HCT116 (cell line): ENCODE data around the gene DYNC1LI1. TPM values are rescaled to one million over a fixed set of nuclear protein-coding genes. Genes with fewer than 3 reads are reported as not detected.

Source experiments
- ATAC-seq: fragments of 200-7000 bp; cut with Tn5 transposase; 2 replicates; pipeline ENCODE4 v1.9.1; 2020; ENCODE audit warnings: mild to moderate bottlenecking, moderate library complexity
- BruUV-seq: library from RNA; stranded (reverse); fragments of 400-500 nt; replicated peaks from 2 replicates; lab custom pipeline; 2021; lab: Mats Ljungman, UMichigan
- CTCF ChIA-PET: fragments of 300-600 bp; sonication (Branson Sonifier 250); formaldehyde crosslinking; loops from one replicate; lab custom pipeline; 2021; ENCODE audit warnings: antibody characterized with exemption; lab: Charles Lee
- POLR2A ChIA-PET: fragments of 300-600, 350-600 bp; sonication (Branson Sonifier 250); formaldehyde crosslinking; loops from one replicate; lab custom pipeline; 2021; ENCODE audit warnings: antibody characterized with exemption; lab: Charles Lee
- RAD21 ChIA-PET, 2 experiments: fragments of 300-600 bp; sonication (Branson Sonifier 250); formaldehyde crosslinking; loops; one replicate each; lab custom pipeline; 2023; ENCODE audit warnings: low total read pairs in 2 of 2; ENCODE audit not compliant: uncharacterized antibody in 2 of 2, unreplicated experiment in 2 of 2, low non-redundant PET in 1 of 2; lab: Charles Lee
- DNase-seq: peaks from one replicate; pipeline ENCODE4 v3.0.0-alpha.2; 2010; ENCODE audit warnings: low read depth, low spot score
- H2AFZ ChIP-seq: fragments of 200-600 bp; shearing (Covaris generic), sonication (generic); 2 replicates; pipeline ENCODE4 v1.6.1; 2017; ENCODE audit warnings: low read depth, mixed run types, mixed read lengths, antibody characterized with exemption, low read length; ENCODE audit not compliant: poor library complexity, severe bottlenecking
- H3K27ac ChIP-seq: 2 replicates; pipeline ENCODE4 v1.5.1; 2012; ENCODE audit warnings: low read depth, low read length
- H3K27me3 ChIP-seq: fragments of 200-600 bp; sonication (generic); 2 replicates; pipeline ENCODE4 v1.6.1; 2016; ENCODE audit warnings: mixed run types, low read length, mixed read lengths; ENCODE audit not compliant: insufficient read depth
- H3K36me3 ChIP-seq, 2 experiments: fragments of 200-500 bp in 1 of 2; fragments of 200-600 bp in 1 of 2; sonication (Bioruptor generic) in 1 of 2; sonication (generic) in 1 of 2; 2 replicates each; pipeline versions ENCODE4 v1.5.1 to v1.6.1; 2014 to 2016; ENCODE audit warnings: low read length in 2 of 2, inconsistent platforms in 1 of 2, mixed read lengths in 1 of 2, mixed run types in 1 of 2; ENCODE audit not compliant: insufficient read depth in 2 of 2, control insufficient read depth in 1 of 2
- H3K4me1 ChIP-seq, 2 experiments: fragments of 200-600 bp in 1 of 2; sonication (generic) in 1 of 2; 2 replicates each; pipeline versions ENCODE4 v1.5.1 to v1.6.1; 2012 to 2017; ENCODE audit warnings: low read length in 2 of 2, inconsistent platforms in 1 of 2, mild to moderate bottlenecking in 1 of 2, mixed read lengths in 1 of 2, mixed run types in 1 of 2, moderate library complexity in 1 of 2; ENCODE audit not compliant: insufficient read depth in 2 of 2, control insufficient read depth in 1 of 2
- H3K4me2 ChIP-seq: fragments of 200-600 bp; sonication (generic); 2 replicates; pipeline ENCODE4 v1.6.1; 2017; ENCODE audit warnings: mixed run types, low read length, mixed read lengths
- H3K4me3 ChIP-seq, 2 experiments: fragments of 200-600 bp in 1 of 2; sonication (generic) in 1 of 2; replicated peaks in 1 of 2; 2 replicates each; pipeline ENCODE4 v1.5.1; 2011 to 2016; ENCODE audit warnings: low read length in 2 of 2, control low read depth in 1 of 2, low read depth in 1 of 2, mild to moderate bottlenecking in 1 of 2, mixed read lengths in 1 of 2, mixed run types in 1 of 2
- H3K79me2 ChIP-seq: fragments of 200-600 bp; sonication (generic); 2 replicates; pipeline ENCODE4 v1.6.1; 2017; ENCODE audit warnings: mild to moderate bottlenecking, mixed run types, low read length, moderate library complexity, mixed read lengths; ENCODE audit not compliant: insufficient read depth
- H3K9ac ChIP-seq: fragments of 200-600 bp; sonication (generic); 2 replicates; pipeline ENCODE4 v1.6.1; 2016; ENCODE audit warnings: low read length, mixed read lengths
- H3K9me2 ChIP-seq: fragments of 200-600 bp; sonication (generic), shearing (Covaris generic); 2 replicates; pipeline ENCODE4 v1.6.1; 2017; ENCODE audit warnings: mixed run types, mild to moderate bottlenecking, moderate library complexity; ENCODE audit not compliant: insufficient read depth
- H3K9me3 ChIP-seq, 2 experiments: fragments of 200-500 bp in 1 of 2; fragments of 200-600 bp in 1 of 2; sonication (Bioruptor generic) in 1 of 2; sonication (generic) in 1 of 2; 2 replicates each; pipeline ENCODE4 v1.6.1; 2014 to 2017; ENCODE audit warnings: low read length in 2 of 2, mixed read lengths in 2 of 2, inconsistent platforms in 1 of 2, low read depth in 1 of 2, mild to moderate bottlenecking in 1 of 2, mixed run types in 1 of 2, moderate library complexity in 1 of 2; ENCODE audit not compliant: control insufficient read depth in 1 of 2, insufficient read depth in 1 of 2
- H4K20me1 ChIP-seq: fragments of 200-600 bp; sonication (generic), shearing (Covaris generic); 2 replicates; pipeline ENCODE4 v1.6.1; 2017; ENCODE audit warnings: mixed run types, mild to moderate bottlenecking, moderate library complexity; ENCODE audit not compliant: insufficient read depth
- CBX3 ChIP-seq: IDR thresholded peaks from 2 replicates; pipeline ENCODE4 v1.6.1; 2012; ENCODE audit warnings: low read depth
- CTCF ChIP-seq, 3 experiments: fragments of 200-600 bp in 1 of 3; sonication (generic) in 1 of 3; IDR thresholded peaks in 2 of 3; conservative IDR thresholded peaks in 1 of 3; 2 replicates each; pipeline ENCODE4 v1.5.1; 2012 to 2017; ENCODE audit warnings: low read depth in 2 of 3, low read length in 2 of 3, antibody characterized with exemption in 1 of 3, borderline replicate concordance in 1 of 3, control low read depth in 1 of 3, mild to moderate bottlenecking in 1 of 3, mixed read lengths in 1 of 3, mixed run types in 1 of 3, moderate library complexity in 1 of 3; ENCODE audit not compliant: insufficient read depth in 1 of 3
- EZH2phosphoT487 ChIP-seq: fragments of 200-600 bp; IDR thresholded peaks from 2 replicates; pipeline ENCODE4 v1.6.1; 2018; ENCODE audit warnings: antibody characterized with exemption, borderline replicate concordance
- REST ChIP-seq: IDR thresholded peaks from 2 replicates; pipeline ENCODE4 v1.6.1; 2012; ENCODE audit warnings: low read depth
- ZBTB33 ChIP-seq: IDR thresholded peaks from 2 replicates; pipeline ENCODE4 v1.6.1; 2011; ENCODE audit warnings: mild to moderate bottlenecking, low read length, moderate library complexity; ENCODE audit not compliant: insufficient replicate concordance; ENCODE audit errors: extremely low read depth
- intact Hi-C: fragments of 100-400 bp; cut with micrococcal nuclease; formaldehyde crosslinking; loops from 2 replicates; pipeline ENCODE4 v1.10.0; 2022
- total RNA-seq: library from RNA; stranded (reverse); gene quantifications from one replicate; pipeline ENCODE4 v1.2.1, GENCODE V29; 2021; ENCODE audit not compliant: unreplicated experiment

The DYNC1LI1 gene
- total RNA-seq, 1 experiment from 2014 or later, result 39.4 TPM

GRCh38 chr3:32531010-32531647 lies 39.5 kb downstream of the DYNC1LI1 start:
- no peak for DNase-seq
- RAD21 ChIA-PET, result no interaction called here
- CTCF ChIA-PET, result no interaction called here
- H4K20me1 ChIP-seq, result no peaks in the 10 kb centered on the region
- POLR2A ChIA-PET, result no interaction called here
- no peaks in the 10 kb centered on the region for H3K27me3 ChIP-seq
- H3K79me2 ChIP-seq, result peaks cover 3% of the 10 kb centered on the region; the same call in 1 of the 2 replicates
- no peaks in the 10 kb centered on the region for H3K4me1 ChIP-seq
- H3K27ac ChIP-seq, result no peak overlapping the region
- no TSS peak for BruUV-seq
- ATAC-seq, result no peak
- no peaks in the 10 kb centered on the region for H3K9me2 ChIP-seq
- H3K9me3 ChIP-seq, result no peaks in the 10 kb centered on the region
- H3K4me2 ChIP-seq, result no peak overlapping the region
- H3K4me3 ChIP-seq, result no peak overlapping the region
- intact Hi-C loops, result no loop called here
- H3K36me3 ChIP-seq, result peaks cover 12 to 16% of the 10 kb centered on the region in 2 experiments
- TF ChIP-seq REST (no peak), ZBTB33 (no peak), CBX3 (no peak), CTCF (IDR thresholded peaks at IDR 0.05 in 2 of 3, conservative IDR thresholded peaks at IDR 0.05 in 1 of 3; ENCODE audit: borderline replicate concordance in 1 of 3, insufficient read depth in 1 of 3, low read depth in 2 of 3, low read length in 2 of 3) (no peak), EZH2phosphoT487 (no peak)
- no peak overlapping the region for H3K9ac ChIP-seq
- H2AFZ ChIP-seq, result no peak overlapping the region
